HUES48 (cell line): ENCODE data around the gene USP22.

Source experiments
- H3K27ac ChIP-seq: one replicate; pipeline ENCODE4 v1.7.0; 2013; ENCODE audit warnings: low read depth, low read length, inconsistent platforms
- H3K27me3 ChIP-seq: 2 replicates; pipeline ENCODE4 v1.6.1; 2013; ENCODE audit warnings: mild to moderate bottlenecking, low read length; ENCODE audit not compliant: control insufficient read depth, insufficient read depth
- H3K36me3 ChIP-seq: 2 replicates; pipeline ENCODE4 v1.6.1; 2013; ENCODE audit warnings: low read length; ENCODE audit not compliant: control insufficient read depth, insufficient read depth
- H3K4me1 ChIP-seq: 2 replicates; pipeline ENCODE4 v1.6.1; 2013; ENCODE audit warnings: mild to moderate bottlenecking, low read length; ENCODE audit not compliant: control insufficient read depth, insufficient read depth
- H3K4me3 ChIP-seq: 2 replicates; pipeline ENCODE4 v1.5.1; 2013; ENCODE audit warnings: mild to moderate bottlenecking, low read depth, low read length
- H3K9ac ChIP-seq: 2 replicates; pipeline ENCODE4 v1.6.1; 2013; ENCODE audit warnings: mild to moderate bottlenecking, low read depth, low read length, moderate library complexity
- H3K9me3 ChIP-seq: 2 replicates; pipeline ENCODE4 v1.6.1; 2013; ENCODE audit warnings: low read length; ENCODE audit not compliant: control insufficient read depth, insufficient read depth

USP22 gene

GRCh38 chr17:20999044-20999573 is 43.7 kb downstream of the USP22 start:
- H3K9me3 ChIP-seq, result no peaks in the 10 kb centered on the region
- no peak overlapping the region for H3K27ac ChIP-seq
- H3K9ac ChIP-seq, result no peak overlapping the region
- H3K36me3 ChIP-seq, result peaks cover 50% of the 10 kb centered on the region
- H3K4me1 ChIP-seq, result no peaks in the 10 kb centered on the region
- no peak overlapping the region for H3K4me3 ChIP-seq
- H3K27me3 ChIP-seq, result no peaks in the 10 kb centered on the region

GRCh38 chr17:20998571-20999043 is 44.2 kb downstream of the USP22 start:
- peaks cover 45% of the 10 kb centered on the region for H3K36me3 ChIP-seq
- H3K9me3 ChIP-seq, result no peaks in the 10 kb centered on the region
- 0 out of 2 replicates have a peak, but pooled peaks cover 2% of the 10 kb centered on the region for H3K4me1 ChIP-seq
- H3K27me3 ChIP-seq, result no peaks in the 10 kb centered on the region
- no peak overlapping the region for H3K9ac ChIP-seq
- H3K4me3 ChIP-seq, result no peak overlapping the region
- peak overlapping the region; percentile 42 for H3K27ac ChIP-seq

- Histone ChIP-seq H3K9me3 (no peaks in the 10 kb centered on the region), H3K4me3 (no peak overlapping the region), H3K9ac (no peak overlapping the region), H3K36me3 (peaks cover 38% of the 10 kb centered on the region), H3K27me3 (no peaks in the 10 kb centered on the region), H3K4me1 (peaks cover 8% of the 10 kb centered on the region), H3K27ac (peak overlapping the region; percentile 42)
These were observed 44.9 kb downstream of the USP22 start for GRCh38 chr17:20997711-20998570.

DNA sequence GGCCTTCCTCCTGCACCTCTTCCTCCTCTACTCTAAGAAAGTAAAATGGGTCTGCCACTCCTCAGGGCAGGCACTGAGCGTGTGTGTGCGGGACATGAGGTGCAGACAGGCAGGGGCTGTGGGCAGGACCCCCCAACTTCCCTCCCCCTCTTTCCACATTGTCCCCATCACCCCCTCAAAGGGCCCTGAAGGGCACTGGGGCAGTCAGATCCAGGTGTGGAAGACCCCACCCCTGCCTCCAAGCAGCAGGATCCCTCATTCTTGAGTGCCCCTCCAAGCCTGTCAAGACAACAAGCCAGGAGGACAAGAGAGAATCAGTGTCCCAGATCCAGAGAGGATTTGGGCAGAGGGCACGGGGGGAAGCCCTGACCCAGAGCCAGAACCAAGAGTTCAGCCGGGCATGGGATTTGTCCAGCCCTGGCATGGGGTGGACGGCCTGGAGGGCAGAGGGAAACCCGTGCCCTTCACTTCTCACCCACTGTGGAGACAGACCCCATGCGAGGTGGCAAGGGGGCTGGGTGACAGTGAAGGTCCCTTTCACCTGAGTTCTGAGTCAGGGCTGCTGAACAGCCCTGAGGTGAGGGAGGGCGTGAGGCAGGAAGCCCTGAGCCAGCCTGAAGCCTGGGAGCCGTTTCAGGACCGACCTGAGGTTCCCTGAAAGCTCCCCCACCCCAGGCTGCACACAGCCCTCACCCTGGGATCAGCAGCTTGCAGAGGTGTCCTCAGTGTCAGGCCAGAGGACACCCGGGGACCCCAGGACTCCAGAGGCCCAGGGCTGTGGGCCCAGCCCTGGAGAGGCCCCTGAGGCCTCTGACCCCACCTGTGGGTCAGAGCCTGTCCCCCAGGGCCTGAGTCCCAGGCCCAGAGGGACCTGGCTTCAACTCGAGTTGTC is 45.8 kb downstream of the USP22 start:
- no peaks in the 10 kb centered on the region for H3K27me3 ChIP-seq
- H3K36me3 ChIP-seq, result peaks cover 30% of the 10 kb centered on the region
- H3K4me3 ChIP-seq, result no peak overlapping the region
- H3K9me3 ChIP-seq, result no peaks in the 10 kb centered on the region
- peak overlapping the region; percentile 28 for H3K27ac ChIP-seq
- H3K9ac ChIP-seq, result no peak overlapping the region
- peaks cover 8% of the 10 kb centered on the region for H3K4me1 ChIP-seq

DNA sequence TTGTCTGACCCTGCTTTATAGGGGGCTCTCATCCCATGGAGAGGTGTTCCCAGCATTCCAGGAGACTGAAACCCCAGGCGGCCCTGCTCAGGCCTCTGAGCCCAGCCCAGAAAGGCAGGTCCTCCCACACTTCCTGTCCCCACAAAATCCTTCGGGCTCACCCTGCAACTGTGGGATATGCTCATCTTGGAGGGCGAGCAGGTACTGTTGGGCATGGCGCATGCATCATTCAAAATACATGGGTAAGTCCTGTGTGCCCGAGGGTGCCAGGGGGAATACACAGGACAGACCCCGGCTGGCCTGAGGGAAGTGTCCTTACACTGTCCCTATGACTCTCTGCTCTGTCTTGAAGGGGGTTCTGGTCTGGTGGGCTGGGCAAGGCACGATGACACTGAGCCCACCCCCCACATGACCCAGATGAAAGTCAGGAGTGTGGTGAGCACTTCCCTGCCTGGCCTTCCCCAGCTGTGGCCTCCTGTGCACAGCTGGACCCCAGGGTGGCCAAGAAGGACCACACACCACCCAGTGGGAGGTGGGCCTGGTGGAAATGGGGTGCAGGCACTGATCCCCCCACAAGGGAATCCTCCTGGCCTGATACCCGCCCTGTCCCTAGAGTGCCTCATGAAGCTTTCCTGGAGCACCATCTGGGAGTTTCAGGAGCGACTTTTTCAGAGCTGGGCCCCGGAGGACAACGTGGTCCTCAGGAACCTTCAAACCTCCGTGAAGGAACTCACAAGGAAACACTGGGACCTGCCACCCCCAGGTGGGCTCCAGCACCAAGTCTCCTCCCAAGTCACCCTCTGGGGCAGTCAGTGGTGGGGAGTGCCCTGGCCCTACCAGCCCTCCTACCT is 46.7 kb downstream of the USP22 start:
- H3K27me3 ChIP-seq, result no peaks in the 10 kb centered on the region
- peaks cover 21% of the 10 kb centered on the region for H3K36me3 ChIP-seq
- peaks cover 8% of the 10 kb centered on the region for H3K4me1 ChIP-seq
- no peak overlapping the region for H3K27ac ChIP-seq
- H3K9ac ChIP-seq, result no peak overlapping the region
- H3K9me3 ChIP-seq, result no peaks in the 10 kb centered on the region
- H3K4me3 ChIP-seq, result no peak overlapping the region

- no peaks in the 10 kb centered on the region for H3K9me3 ChIP-seq
- no peak overlapping the region for H3K27ac ChIP-seq
- H3K4me3 ChIP-seq, result no peak overlapping the region
- H3K9ac ChIP-seq, result no peak overlapping the region
- peaks cover 8% of the 10 kb centered on the region for H3K4me1 ChIP-seq
- H3K27me3 ChIP-seq, result no peaks in the 10 kb centered on the region
- H3K36me3 ChIP-seq, result peaks cover 14% of the 10 kb centered on the region
These were observed 47.5 kb downstream of the USP22 start for GRCh38 chr17:20995164-20995872.

GRCh38 chr17:20994779-20995149 is 48.0 kb downstream of the USP22 start:
- H3K4me3 ChIP-seq, result no peak overlapping the region
- no peak overlapping the region for H3K9ac ChIP-seq
- peaks cover 8% of the 10 kb centered on the region for H3K4me1 ChIP-seq
- no peaks in the 10 kb centered on the region for H3K9me3 ChIP-seq
- no peak overlapping the region for H3K27ac ChIP-seq
- H3K27me3 ChIP-seq, result no peaks in the 10 kb centered on the region
- peaks cover 8% of the 10 kb centered on the region for H3K36me3 ChIP-seq

- Histone ChIP-seq H3K9ac (no peak overlapping the region), H3K27ac (no peak overlapping the region), H3K27me3 (no peaks in the 10 kb centered on the region), H3K4me3 (no peak overlapping the region), H3K9me3 (no peaks in the 10 kb centered on the region), H3K4me1 (peaks cover 8% of the 10 kb centered on the region), H3K36me3 (peaks cover 2% of the 10 kb centered on the region; the same call in 1 of the 2 replicates)
These were observed 48.7 kb downstream of the USP22 start for GRCh38 chr17:20993863-20994778.

DNA sequence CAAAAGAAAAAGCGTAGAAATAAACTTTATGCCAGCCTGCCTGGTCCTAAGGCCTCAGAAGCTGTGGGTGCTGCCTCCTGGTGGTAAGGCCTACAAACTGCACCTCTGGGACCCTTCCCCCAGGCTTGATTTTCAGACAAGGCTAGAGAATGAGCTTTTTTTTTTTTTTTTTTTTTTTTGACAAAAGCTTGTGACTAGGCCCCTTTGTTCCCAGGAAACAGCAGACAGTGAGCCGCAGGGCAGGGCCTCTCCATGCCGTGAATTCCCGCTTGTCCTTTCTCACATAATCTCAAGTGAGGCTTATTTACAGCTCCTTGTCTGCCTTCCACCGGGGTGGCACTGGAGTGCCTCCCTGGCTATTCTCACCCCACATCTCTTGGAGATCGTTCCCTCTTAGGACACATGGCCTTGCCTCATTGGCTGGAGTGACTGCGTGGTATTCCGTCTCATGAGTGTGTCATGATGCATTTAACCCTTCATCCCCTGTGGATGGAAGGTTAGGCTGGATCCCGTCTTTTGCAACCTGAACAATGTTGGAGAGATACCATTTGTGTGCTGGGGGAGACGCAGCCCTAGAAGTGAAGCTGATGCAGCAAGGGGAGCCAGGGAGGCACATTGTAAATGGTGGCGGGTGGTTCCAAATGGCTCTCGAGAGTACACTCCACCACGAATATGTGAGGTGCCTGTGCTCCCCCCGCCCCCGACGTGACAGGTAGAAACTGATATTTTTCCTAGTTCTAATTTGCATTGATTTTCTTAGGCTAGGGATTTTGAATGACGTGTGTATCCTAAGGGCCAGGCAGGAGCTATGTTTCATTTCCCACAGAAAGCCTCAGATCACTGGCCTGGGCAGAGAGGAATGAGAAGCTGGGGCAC is 49.6 kb downstream of the USP22 start:
- Histone ChIP-seq H3K9ac (peak overlapping the region; percentile 42), H3K27ac (peak overlapping the region; percentile 70), H3K9me3 (no peaks in the 10 kb centered on the region), H3K4me3 (no peak overlapping the region), H3K27me3 (no peaks in the 10 kb centered on the region), H3K4me1 (peaks cover 8% of the 10 kb centered on the region), H3K36me3 (no peaks in the 10 kb centered on the region)
